SK-N-SH treated with all-trans-retinoic acid at 6 μM for 48 hours (cell line): Measurements from ENCODE around the gene MUC20.

Source experiments
- ATAC-seq: fragments of 200-7000 bp; cut with Tn5 transposase; 3 replicates; pipeline ENCODE4 v1.9.1; 2020; ENCODE audit warnings: mild to moderate bottlenecking, moderate library complexity
- ARNTL ChIP-seq: fragments of 450-650 bp; formaldehyde crosslinking; IDR thresholded peaks from 2 replicates; pipeline ENCODE4 v1.5.0; 2020; ENCODE audit warnings: low read depth, mild to moderate bottlenecking, moderate library complexity, borderline replicate concordance
- BACH2 ChIP-seq: fragments of 250-450 bp; sonication (Bioruptor Pico); IDR thresholded peaks from 2 replicates; pipeline ENCODE4 v1.9.0; 2021; ENCODE audit warnings: mild to moderate bottlenecking, borderline replicate concordance
- CSDC2 ChIP-seq: fragments of 250-450 bp; sonication (Bioruptor Pico); IDR thresholded peaks from 2 replicates; pipeline ENCODE4 v1.5.0; 2020; ENCODE audit warnings: mild to moderate bottlenecking, moderate library complexity
- ESRRG ChIP-seq: fragments of 250-450 bp; sonication (Bioruptor Pico); IDR thresholded peaks from 2 replicates; pipeline ENCODE4 v1.6.1; 2021; ENCODE audit warnings: mild to moderate bottlenecking
- ISL1 ChIP-seq: fragments of 250-450 bp; sonication (Bioruptor Pico); IDR thresholded peaks from 2 replicates; pipeline ENCODE4 v2.1.2; 2022; ENCODE audit warnings: mild to moderate bottlenecking, moderate library complexity
- OSR1 ChIP-seq: fragments of 250-450 bp; sonication (Bioruptor Pico); IDR thresholded peaks from 2 replicates; pipeline ENCODE4 v1.8.0; 2022; ENCODE audit warnings: moderate library complexity, mild to moderate bottlenecking, inconsistent platforms
- PPARA ChIP-seq: fragments of 250-450 bp; sonication (Bioruptor Pico); IDR thresholded peaks from 2 replicates; pipeline ENCODE4 v1.5.0; 2020; ENCODE audit warnings: mild to moderate bottlenecking, borderline replicate concordance
- RARB ChIP-seq: fragments of 250-450 bp; sonication (Bioruptor Pico); IDR thresholded peaks from 2 replicates; pipeline ENCODE4 v1.8.0; 2021; ENCODE audit warnings: mild to moderate bottlenecking, moderate library complexity
- SNAI2 ChIP-seq: fragments of 250-450 bp; sonication (Bioruptor Pico); IDR thresholded peaks from 2 replicates; pipeline ENCODE4 v1.5.0; 2020; ENCODE audit warnings: mild to moderate bottlenecking, moderate library complexity
- TOX ChIP-seq: fragments of 250-450 bp; sonication (Bioruptor Pico); IDR thresholded peaks from 2 replicates; pipeline ENCODE4 v1.8.0; 2021; ENCODE audit warnings: mild to moderate bottlenecking, moderate library complexity, borderline replicate concordance
- ZFP3 ChIP-seq: fragments of 250-450 bp; sonication (Bioruptor Pico); IDR thresholded peaks from 2 replicates; pipeline ENCODE4 v1.5.0; 2020; ENCODE audit warnings: mild to moderate bottlenecking, moderate library complexity
- ZFP30 ChIP-seq: fragments of 450-650 bp; formaldehyde crosslinking; IDR thresholded peaks from 2 replicates; pipeline ENCODE4 v1.5.0; 2022; ENCODE audit warnings: mild to moderate bottlenecking, moderate library complexity
- ZNF565 ChIP-seq: fragments of 450-650 bp; formaldehyde crosslinking; conservative IDR thresholded peaks from 2 replicates; pipeline ENCODE4 v1.5.0; 2020; ENCODE audit warnings: low read depth, mild to moderate bottlenecking, moderate library complexity
- ZNF70 ChIP-seq: fragments of 450-650 bp; formaldehyde crosslinking; IDR thresholded peaks from 2 replicates; pipeline ENCODE4 v1.5.0; 2020; ENCODE audit warnings: mild to moderate bottlenecking, moderate library complexity
- ZNF8 ChIP-seq: fragments of 450-650 bp; formaldehyde crosslinking; IDR thresholded peaks from 2 replicates; pipeline ENCODE4 v1.5.0; 2020; ENCODE audit warnings: mild to moderate bottlenecking, moderate library complexity
- TF ChIP-seq, protein P1 (sequence below): fragments of 250-450 bp; sonication (Bioruptor Pico); IDR thresholded peaks from 2 replicates; pipeline ENCODE4 v1.5.1; 2021; ENCODE audit warnings: mild to moderate bottlenecking, moderate library complexity
- TF ChIP-seq, protein P2 (sequence below): fragments of 250-450 bp; sonication (Bioruptor Pico); IDR thresholded peaks from 2 replicates; pipeline ENCODE4 v1.8.0; 2021; ENCODE audit warnings: low read depth, mild to moderate bottlenecking, moderate library complexity, borderline replicate concordance
- TF ChIP-seq, protein P3 (sequence below): fragments of 250-450 bp; sonication (Bioruptor Pico); IDR thresholded peaks from 2 replicates; pipeline ENCODE4 v1.8.0; 2020; ENCODE audit warnings: mild to moderate bottlenecking, moderate library complexity, borderline replicate concordance
- TF ChIP-seq, protein P4 (sequence below): fragments of 250-450 bp; sonication (Bioruptor Pico); IDR thresholded peaks from 2 replicates; pipeline ENCODE4 v1.5.0; 2020; ENCODE audit warnings: mild to moderate bottlenecking, moderate library complexity
- TF ChIP-seq, protein P5 (sequence below): fragments of 250-450 bp; sonication (Bioruptor Pico); IDR thresholded peaks from 2 replicates; pipeline ENCODE4 v1.5.1; 2020; ENCODE audit warnings: low read depth, mild to moderate bottlenecking, moderate library complexity

MUC20 gene

DNA sequence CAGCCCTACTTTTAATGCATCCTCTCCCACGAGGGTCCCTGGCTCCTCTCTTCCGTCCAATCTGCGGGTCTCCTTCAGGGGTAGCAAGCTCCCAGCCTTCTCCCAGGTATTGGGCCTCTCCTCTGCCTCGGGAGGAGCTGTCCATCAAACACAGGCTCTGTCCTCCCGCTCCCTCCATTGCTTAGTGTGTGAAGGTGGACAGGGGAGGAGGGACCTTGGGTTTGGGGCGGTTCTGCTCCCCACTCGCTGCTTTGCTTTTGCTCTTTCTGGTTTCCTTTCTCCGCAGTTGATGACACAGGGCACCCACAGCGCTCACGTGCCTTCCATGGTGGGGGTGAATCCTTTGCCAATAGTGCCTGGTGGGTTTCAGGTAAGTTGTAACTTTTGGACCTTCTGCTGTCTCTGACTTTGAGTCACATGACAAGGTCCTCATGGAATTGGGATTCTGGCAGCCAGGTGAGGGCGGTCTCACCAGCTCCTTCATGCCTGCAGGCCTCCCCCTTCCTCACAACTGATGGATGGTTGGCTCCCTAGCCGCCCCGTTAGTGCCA lies 18.9 kb downstream of the MUC20 start:
- TF ChIP-seq ISL1 (CRISPR knock-in tag) (no peak), ZNF565 (CRISPR knock-in tag) (no peak), ZFP3 (no peak), ZNF8 (no peak)
- no peak for ATAC-seq

DNA sequence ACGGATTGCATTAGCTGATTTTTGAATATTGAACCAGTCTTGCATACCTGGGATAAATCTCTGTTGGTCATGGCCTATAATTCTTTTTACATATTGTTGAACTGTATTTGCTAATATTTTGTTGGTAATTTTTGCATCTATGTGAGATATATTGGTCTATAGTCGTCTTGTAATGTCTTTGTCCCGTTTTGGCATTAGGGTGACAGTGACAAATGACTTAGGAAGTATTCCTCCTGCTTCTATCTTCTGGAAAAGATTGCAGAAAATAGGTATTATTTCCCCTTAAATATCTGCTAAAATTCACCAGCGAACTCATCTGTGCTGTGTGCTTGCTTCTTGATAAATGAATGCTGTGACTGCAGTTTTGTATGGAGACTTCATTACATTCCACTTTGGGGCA lies 23.7 kb downstream of the MUC20 start:
- no peak for ATAC-seq

DNA sequence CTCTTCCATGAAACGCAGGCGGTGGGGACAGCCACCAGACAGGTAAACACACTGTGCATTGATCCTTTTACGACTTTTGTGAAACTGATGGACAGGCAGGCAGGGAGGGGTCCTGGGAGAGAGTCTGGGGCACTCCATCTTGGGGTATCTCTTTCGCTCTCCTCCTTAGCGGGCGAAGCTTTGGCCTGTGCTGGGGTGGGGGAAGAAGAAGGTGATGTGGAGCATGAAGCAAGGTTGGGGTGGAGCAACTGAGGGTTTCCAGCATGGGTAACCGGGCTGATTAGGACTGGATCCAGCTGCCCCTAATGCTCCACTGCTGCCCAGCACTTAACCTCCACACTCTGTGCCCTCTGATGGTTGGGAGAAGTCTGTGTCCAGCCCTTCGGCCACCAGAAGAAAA lies 25.6 kb downstream of the MUC20 start:
- TF ChIP-seq, protein P1, sequence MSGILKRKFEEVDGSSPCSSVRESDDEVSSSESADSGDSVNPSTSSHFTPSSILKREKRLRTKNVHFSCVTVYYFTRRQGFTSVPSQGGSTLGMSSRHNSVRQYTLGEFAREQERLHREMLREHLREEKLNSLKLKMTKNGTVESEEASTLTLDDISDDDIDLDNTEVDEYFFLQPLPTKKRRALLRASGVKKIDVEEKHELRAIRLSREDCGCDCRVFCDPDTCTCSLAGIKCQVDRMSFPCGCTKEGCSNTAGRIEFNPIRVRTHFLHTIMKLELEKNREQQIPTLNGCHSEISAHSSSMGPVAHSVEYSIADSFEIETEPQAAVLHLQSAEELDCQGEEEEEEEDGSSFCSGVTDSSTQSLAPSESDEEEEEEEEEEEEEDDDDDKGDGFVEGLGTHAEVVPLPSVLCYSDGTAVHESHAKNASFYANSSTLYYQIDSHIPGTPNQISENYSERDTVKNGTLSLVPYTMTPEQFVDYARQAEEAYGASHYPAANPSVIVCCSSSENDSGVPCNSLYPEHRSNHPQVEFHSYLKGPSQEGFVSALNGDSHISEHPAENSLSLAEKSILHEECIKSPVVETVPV: no peak
- TF ChIP-seq ZFP30 (CRISPR knock-in tag) (no peak), CSDC2 (CRISPR knock-in tag) (no peak), SNAI2 (CRISPR knock-in tag) (no peak), ZNF70 (CRISPR knock-in tag) (no peak), OSR1 (CRISPR knock-in tag) (no peak), BACH2 (CRISPR knock-in tag) (no peak), ARNTL (no peak), ESRRG (CRISPR knock-in tag) (no peak), ZFP3 (no peak), TOX (CRISPR knock-in tag) (no peak), RARB (CRISPR knock-in tag) (no peak)
- TF ChIP-seq, protein P2, sequence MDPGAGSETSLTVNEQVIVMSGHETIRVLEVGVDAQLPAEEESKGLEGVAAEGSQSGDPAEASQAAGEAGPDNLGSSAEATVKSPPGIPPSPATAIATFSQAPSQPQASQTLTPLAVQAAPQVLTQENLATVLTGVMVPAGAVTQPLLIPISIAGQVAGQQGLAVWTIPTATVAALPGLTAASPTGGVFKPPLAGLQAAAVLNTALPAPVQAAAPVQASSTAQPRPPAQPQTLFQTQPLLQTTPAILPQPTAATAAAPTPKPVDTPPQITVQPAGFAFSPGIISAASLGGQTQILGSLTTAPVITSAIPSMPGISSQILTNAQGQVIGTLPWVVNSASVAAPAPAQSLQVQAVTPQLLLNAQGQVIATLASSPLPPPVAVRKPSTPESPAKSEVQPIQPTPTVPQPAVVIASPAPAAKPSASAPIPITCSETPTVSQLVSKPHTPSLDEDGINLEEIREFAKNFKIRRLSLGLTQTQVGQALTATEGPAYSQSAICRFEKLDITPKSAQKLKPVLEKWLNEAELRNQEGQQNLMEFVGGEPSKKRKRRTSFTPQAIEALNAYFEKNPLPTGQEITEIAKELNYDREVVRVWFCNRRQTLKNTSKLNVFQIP (CRISPR knock-in tag): no peak
- TF ChIP-seq, protein P3, sequence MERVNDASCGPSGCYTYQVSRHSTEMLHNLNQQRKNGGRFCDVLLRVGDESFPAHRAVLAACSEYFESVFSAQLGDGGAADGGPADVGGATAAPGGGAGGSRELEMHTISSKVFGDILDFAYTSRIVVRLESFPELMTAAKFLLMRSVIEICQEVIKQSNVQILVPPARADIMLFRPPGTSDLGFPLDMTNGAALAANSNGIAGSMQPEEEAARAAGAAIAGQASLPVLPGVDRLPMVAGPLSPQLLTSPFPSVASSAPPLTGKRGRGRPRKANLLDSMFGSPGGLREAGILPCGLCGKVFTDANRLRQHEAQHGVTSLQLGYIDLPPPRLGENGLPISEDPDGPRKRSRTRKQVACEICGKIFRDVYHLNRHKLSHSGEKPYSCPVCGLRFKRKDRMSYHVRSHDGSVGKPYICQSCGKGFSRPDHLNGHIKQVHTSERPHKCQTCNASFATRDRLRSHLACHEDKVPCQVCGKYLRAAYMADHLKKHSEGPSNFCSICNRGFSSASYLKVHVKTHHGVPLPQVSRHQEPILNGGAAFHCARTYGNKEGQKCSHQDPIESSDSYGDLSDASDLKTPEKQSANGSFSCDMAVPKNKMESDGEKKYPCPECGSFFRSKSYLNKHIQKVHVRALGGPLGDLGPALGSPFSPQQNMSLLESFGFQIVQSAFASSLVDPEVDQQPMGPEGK (CRISPR knock-in tag): no peak
- TF ChIP-seq, protein P4, sequence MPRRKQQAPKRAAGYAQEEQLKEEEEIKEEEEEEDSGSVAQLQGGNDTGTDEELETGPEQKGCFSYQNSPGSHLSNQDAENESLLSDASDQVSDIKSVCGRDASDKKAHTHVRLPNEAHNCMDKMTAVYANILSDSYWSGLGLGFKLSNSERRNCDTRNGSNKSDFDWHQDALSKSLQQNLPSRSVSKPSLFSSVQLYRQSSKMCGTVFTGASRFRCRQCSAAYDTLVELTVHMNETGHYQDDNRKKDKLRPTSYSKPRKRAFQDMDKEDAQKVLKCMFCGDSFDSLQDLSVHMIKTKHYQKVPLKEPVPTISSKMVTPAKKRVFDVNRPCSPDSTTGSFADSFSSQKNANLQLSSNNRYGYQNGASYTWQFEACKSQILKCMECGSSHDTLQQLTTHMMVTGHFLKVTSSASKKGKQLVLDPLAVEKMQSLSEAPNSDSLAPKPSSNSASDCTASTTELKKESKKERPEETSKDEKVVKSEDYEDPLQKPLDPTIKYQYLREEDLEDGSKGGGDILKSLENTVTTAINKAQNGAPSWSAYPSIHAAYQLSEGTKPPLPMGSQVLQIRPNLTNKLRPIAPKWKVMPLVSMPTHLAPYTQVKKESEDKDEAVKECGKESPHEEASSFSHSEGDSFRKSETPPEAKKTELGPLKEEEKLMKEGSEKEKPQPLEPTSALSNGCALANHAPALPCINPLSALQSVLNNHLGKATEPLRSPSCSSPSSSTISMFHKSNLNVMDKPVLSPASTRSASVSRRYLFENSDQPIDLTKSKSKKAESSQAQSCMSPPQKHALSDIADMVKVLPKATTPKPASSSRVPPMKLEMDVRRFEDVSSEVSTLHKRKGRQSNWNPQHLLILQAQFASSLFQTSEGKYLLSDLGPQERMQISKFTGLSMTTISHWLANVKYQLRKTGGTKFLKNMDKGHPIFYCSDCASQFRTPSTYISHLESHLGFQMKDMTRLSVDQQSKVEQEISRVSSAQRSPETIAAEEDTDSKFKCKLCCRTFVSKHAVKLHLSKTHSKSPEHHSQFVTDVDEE: no peak
- TF ChIP-seq, protein P5, sequence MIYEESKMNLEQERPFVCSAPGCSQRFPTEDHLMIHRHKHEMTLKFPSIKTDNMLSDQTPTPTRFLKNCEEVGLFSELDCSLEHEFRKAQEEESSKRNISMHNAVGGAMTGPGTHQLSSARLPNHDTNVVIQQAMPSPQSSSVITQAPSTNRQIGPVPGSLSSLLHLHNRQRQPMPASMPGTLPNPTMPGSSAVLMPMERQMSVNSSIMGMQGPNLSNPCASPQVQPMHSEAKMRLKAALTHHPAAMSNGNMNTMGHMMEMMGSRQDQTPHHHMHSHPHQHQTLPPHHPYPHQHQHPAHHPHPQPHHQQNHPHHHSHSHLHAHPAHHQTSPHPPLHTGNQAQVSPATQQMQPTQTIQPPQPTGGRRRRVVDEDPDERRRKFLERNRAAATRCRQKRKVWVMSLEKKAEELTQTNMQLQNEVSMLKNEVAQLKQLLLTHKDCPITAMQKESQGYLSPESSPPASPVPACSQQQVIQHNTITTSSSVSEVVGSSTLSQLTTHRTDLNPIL: no peak
- ATAC-seq: no peak

More for the DNA sequence above, 23.7 kb downstream of the MUC20 start:
- TF ChIP-seq ZNF565 (CRISPR knock-in tag): no peak
- TF ChIP-seq, all 23 proteins: peak for 0

DNA sequence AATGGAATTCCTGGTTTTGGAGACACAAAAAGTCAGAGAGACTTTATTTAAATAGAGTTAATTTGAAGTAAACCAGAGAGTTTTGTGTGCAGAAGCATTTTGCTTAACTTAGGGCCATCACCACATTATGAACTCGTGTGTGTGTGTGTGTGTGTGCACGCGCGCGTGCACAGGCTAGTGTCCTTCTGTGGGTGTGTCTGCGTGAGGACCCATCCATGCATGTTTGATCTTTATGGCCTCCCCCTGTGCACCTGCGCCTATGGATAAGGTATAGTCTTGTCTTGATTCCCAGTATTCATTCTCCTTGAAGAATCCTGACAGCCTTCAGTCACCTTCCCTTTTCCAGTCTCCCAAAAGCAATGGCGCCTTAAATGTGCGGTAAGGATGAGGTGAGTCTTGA lies 26.0 kb downstream of the MUC20 start:
- TF ChIP-seq, protein P1: no peak
- TF ChIP-seq ARNTL (no peak), CSDC2 (CRISPR knock-in tag) (no peak), TOX (CRISPR knock-in tag) (no peak), PPARA (CRISPR knock-in tag) (no peak)
- no peak for ATAC-seq
